HFF-Myc (cell line): Measurements from ENCODE around the gene CCNG2.

ENCODE experiments used
- DNase-seq: peaks from one replicate; pipeline ENCODE4 v3.0.0-alpha.2; 2011; ENCODE audit warnings: low read depth; ENCODE audit errors: extremely low read depth
- H3K4me3 ChIP-seq: replicated peaks from 2 replicates; pipeline ENCODE4 v1.5.1; 2011; ENCODE audit warnings: low read depth, mild to moderate bottlenecking, control low read depth, low read length
- CTCF ChIP-seq: IDR thresholded peaks from 2 replicates; pipeline ENCODE4 v1.5.1; 2012; ENCODE audit warnings: mild to moderate bottlenecking, low read depth, low read length, control low read depth; ENCODE audit errors: missing control alignments

The CCNG2 gene

GRCh38 chr4:77219266-77219665 lies 62.3 kb downstream of the CCNG2 start:
- TF ChIP-seq CTCF: no peak
- no peak for DNase-seq
- no peak overlapping the region for H3K4me3 ChIP-seq
